HG03571 (cell line): ENCODE measurements around the gene IFITM10.

Experiments
- ATAC-seq: cut with Tn5 transposase; IDR thresholded peaks from one replicate; pipeline ENCODE4 v1.9.1; 2021; ENCODE audit not compliant: unreplicated experiment

IFITM10 gene

GRCh38 chr11:1763796-1764661, 13.6 kb upstream of the IFITM10 start, which contains the start of gene CTSD:
TSS of gene CTSD (minus strand) at chr11:1763927. CDS start at chr11:1763859, 68 bp downstream.
- peak; percentile 68 for ATAC-seq

- ATAC-seq, result peak; percentile 18
Measured at GRCh38 chr11:1763336-1763795, 13.0 kb upstream of the IFITM10 start.

- ATAC-seq, result no peak
Measured at GRCh38 chr11:1762537-1763302, 12.3 kb upstream of the IFITM10 start.

- ATAC-seq, result no peak
Measured at GRCh38 chr11:1761857-1762536, 11.6 kb upstream of the IFITM10 start.

GRCh38 chr11:1761110-1761856, 10.9 kb upstream of the IFITM10 start:
- ATAC-seq, result no peak

- ATAC-seq, result no peak
Measured at GRCh38 chr11:1760351-1761109, 10.1 kb upstream of the IFITM10 start.

- ATAC-seq, result no peak
Measured at GRCh38 chr11:1759851-1760220, 9.4 kb upstream of the IFITM10 start.

GRCh38 chr11:1759151-1759850, 8.9 kb upstream of the IFITM10 start:
- no peak for ATAC-seq

- no peak for ATAC-seq
Measured at GRCh38 chr11:1758611-1759150, 8.3 kb upstream of the IFITM10 start.

GRCh38 chr11:1757861-1758610, 7.6 kb upstream of the IFITM10 start:
- ATAC-seq, result no peak

GRCh38 chr11:1756791-1757771, 6.7 kb upstream of the IFITM10 start:
- ATAC-seq, result no peak

- no peak for ATAC-seq
Measured at GRCh38 chr11:1755692-1756561, 5.5 kb upstream of the IFITM10 start.

GRCh38 chr11:1755344-1755691, 4.9 kb upstream of the IFITM10 start:
- ATAC-seq, result no peak

GRCh38 chr11:1754376-1755150, 4.2 kb upstream of the IFITM10 start:
- no peak for ATAC-seq

GRCh38 chr11:1753929-1754305, 3.5 kb upstream of the IFITM10 start:
- no peak for ATAC-seq
